GM19468 (cell line): Measurements from ENCODE around the gene ADORA2B.
"Not testable (repeated sequence)": the region's sequence is repeated elsewhere in the genome, so short reads cannot be mapped to it uniquely, and the experiment has no call there.

Source experiments
- ATAC-seq: cut with Tn5 transposase; IDR thresholded peaks from one replicate; pipeline ENCODE4 v1.9.1; 2021; ENCODE audit warnings: mild to moderate bottlenecking, moderate library complexity, moderate number of reproducible peaks; ENCODE audit not compliant: unreplicated experiment; ENCODE audit errors: extremely low read depth

ADORA2B gene

DNA sequence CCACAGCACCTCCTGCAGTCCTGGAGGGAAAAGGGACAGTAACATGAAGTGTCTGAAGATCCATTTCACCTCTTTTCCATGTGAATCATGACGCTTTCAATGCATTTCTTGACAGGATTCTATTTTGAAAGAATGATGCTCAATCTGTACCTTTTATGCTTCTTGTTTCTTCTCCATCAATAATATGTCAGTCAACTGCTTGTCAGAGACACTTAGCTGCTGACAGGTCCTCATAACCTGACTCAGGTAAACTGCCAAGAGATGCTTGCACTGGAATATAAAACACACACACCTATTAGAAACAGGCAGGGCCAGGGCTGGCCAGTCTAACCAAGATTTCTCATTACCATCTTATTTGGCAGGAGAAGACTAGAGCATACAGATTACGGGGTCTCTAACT lies 33.0 kb downstream of the ADORA2B start:
- ATAC-seq = no peak

DNA sequence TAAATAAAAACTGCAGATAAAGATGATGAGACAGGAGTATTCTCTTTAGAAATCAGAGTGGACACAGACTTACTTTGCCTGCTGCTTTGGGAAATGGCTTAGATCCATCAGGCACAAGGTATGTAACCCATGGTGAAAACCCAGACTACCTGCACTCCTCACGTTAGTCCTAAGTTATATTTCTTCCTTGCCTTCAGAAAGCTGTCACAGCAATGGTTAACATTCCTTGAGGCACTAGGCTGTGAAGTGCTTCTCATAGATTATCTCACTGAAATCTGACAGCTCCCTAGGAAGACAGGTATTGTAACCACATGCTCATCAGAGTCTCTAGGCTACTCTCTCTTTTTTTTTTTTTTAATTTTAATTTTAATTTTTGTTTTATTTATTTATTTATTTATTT lies 33.7 kb downstream of the ADORA2B start:
- ATAC-seq = no peak

DNA sequence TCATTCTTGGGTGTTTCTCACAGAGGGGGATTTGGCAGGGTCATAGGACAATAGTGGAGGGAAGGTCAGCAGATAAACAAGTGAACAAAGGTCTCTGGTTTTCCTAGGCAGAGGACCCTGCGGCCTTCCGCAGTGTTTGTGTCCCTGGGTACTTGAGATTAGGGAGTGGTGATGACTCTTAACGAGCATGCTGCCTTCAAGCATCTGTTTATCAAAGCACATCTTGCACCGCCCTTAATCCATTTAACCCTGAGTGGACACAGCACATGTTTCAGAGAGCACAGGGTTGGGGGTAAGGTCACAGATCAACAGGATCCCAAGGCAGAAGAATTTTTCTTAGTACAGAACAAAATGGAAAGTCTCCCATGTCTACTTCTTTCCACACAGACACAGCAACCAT lies 34.1 kb downstream of the ADORA2B start:
- not testable (repeated sequence) for ATAC-seq

DNA sequence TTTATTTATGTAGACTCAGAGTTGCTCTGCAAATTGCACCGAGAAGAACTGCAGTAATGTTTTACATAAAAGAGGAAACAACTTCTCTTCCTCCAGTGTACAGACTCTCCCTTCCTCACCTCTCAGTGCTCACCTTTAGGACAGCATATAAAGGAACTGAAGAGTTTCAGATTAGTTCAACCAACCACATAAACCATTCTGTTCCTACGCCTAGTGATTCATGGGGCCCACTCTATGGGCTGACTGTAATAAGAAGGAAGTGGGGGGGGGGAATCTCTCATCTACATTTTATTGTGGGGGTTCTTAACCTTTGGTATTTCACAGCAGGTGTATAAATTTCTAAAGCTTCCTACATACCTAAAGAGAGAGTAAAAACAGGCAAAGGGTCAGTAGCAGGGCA lies 36.3 kb downstream of the ADORA2B start:
- peak; percentile 70 for ATAC-seq

DNA sequence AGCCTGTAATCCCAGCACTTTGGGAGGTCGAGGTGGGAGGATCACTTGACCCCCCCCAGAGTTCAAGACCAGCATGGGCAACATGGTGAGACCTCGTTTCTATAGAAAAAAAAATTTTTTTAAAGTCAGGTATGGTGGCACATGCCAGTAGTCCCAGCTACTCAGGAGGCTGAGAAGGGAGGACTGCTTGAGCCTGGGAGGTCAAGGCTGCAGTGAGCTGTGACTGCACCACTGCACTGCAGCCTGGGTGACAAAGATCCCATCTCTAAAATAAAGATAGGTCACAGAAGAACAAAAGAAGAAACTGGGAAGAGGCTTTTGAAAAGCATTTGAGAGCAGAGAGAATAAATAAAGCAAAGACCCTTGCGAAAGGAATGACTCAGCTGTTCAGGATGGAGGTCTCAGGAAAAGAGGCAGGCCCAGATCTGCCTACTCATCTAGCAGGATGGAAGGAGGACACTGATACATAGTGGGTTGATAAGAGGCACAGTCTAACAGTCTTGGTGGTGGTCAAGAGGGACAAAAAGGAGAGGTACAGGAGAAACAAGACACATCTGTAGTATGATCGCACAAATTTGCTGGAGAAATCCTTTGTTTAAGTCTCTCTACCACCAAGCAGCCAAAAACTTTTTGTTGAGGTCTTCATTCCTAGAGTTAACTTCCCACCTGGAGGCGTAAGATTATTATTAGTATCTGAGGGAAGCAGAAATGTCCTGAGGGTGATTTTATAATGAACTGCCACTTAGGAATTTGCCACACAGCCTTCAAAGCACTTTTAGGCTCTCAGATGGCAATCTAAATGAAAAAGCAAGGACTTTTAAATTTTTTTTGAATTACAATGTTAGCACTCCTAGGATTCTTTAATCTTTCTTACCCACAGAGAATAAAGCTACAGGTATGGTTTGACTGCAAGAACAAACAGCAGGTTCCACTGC lies 37.0 kb downstream of the ADORA2B start:
- ATAC-seq = no peak

GRCh38 chr17:15996322-15996721 lies 51.4 kb downstream of the ADORA2B start:
- ATAC-seq = no peak

DNA sequence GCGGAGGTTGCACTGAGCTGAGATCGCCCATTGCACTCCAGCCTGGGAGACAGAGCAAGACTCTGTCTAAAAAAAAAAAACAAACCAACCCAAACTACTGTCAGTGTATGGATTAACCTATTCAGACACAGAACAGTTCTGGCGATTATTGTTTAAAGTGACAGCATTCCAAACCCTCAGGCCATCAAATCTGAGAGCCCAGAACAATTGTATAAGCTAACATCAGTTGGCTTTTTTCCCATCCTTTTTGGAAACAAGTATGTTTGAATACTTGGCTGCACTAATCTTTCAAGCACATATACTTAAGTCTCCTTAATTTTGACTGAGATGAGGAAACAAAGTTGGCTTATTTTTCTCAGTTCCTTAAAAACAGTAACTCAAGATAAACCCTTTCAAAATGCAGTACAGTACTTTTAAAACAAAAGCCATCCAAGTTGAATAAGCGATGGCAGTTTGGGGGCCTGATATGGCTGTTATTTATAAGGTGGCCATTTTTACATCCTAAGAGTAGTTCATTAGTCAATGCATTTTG lies 53.2 kb downstream of the ADORA2B start:
- no peak for ATAC-seq

DNA sequence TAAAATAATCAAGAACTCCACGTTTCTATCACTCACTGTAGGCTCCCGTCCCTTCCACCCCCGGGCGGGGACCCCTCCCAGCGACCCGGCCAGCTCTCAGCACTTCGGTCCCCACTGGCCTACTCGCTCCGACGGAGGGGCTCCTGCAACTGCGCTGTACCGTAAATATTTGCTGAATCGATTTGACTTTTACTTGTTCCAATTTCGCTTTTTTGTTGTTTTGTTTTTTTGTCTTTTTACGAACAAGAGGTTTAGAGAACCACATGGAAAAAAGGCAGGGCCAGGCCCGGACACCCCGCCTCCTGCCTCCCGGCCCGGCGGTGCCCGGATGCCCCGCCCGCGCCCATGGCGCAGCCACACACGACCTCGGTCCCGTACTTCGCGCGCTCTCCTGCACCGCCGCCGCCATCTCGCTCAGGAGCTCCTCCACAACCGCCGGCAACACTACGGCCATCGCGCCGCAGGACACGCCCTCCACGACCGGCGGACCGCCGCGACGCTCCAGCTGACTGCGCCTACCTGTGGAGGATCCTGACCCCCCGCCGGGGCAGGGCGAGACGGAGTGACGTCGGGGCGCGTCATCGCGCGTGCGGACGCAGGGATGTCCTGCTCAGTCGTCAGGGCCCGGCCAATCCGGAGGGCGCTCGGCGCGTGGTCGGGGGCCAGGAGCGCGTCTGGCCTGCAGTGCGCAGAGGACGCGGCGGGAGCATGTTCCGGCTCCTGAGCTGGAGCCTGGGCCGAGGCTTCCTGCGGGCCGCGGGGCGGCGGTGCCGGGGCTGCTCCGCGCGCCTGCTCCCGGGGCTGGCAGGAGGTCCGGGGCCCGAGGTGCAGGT lies 54.4 kb downstream of the ADORA2B start, which contains the start of the genes TTC19 and ZSWIM7:
Gene TTC19, plus strand, starts transcription at position 684 of the 833 bp plus-strand sequence. Its CDS starts 25 bp downstream, at position 709.
Gene ZSWIM7, minus strand, starts transcription at position 564 of the 833 bp plus-strand sequence. Its CDS starts 110 bp downstream, at position 454.
- peak; percentile 93 for ATAC-seq

- peak; percentile 11 for ATAC-seq
These were observed 55.3 kb downstream of the ADORA2B start for GRCh38 chr17:15999974-16000827.

DNA sequence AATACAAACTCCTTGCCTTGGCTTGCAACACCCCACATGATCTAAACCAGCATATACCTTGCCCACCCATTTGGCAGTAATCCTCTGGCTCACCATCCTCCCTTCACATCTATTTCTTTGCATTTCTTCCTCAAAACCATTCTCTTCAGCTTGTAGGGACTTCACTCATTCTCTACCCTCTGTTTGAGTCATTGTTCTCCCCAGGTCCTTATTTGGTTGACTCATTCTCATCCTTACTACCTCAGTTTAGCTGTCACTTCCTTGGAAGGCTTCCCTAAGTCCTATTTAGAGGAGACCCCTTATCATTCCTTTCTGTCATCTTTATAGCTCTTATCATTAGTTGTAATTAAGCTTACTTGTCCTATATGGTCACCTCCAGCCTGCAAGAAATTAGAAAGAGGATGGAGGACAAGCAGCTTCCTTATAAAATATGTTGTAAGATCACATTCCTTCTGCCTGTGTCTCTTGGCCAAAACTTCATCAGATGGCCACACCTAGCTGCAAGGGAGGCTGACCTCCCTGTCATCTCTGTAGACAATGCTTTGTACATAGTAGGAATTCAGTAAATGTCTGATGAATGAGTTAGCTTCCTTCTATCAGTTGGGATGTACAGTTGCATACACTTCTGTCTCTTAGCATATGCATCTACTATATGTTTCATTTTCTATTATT lies 56.4 kb downstream of the ADORA2B start:
- ATAC-seq = no peak

- ATAC-seq = no peak
These were observed 57.9 kb downstream of the ADORA2B start for GRCh38 chr17:16002708-16003260.

DNA sequence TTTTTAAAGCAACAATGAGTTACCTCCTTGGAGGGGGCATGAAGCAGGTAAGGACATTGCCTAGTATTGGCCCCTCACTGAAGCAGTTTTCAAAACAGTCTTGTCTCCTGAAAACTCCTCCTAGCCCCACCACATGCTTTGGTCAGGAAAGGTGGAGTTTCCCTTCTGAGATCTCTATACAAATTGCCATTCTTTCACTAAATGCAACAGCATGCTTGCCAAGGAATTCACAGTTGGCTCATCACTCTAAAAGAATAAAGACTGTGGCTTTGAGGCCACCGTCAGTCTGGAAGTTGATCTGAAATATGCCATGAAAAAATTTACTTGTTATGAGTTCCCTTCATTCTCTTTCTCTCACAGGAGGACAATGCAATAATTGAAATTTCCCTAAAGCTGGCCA lies 58.9 kb downstream of the ADORA2B start:
- ATAC-seq = no peak

DNA sequence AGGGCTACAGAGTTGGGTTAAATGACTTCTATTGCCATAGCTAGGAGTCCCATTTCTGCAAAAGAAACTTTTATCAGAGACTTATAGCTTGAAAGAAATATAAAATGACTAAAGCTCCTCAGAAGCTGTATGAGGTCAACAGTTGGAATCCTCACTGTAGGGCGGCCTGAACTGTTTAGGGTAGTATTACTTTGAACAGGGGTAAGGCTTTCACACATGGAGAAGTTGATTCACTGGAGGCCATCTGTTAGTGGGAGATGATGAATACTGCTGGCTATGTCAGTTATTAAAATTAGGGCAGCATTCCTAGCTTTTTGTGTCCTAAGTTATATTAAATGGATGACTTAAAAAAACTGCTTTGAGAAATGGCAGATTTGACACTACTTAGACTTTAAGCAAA lies 60.7 kb downstream of the ADORA2B start:
- ATAC-seq = no peak

- no peak for ATAC-seq
These were observed 62.5 kb downstream of the ADORA2B start for GRCh38 chr17:16007439-16007838.

DNA sequence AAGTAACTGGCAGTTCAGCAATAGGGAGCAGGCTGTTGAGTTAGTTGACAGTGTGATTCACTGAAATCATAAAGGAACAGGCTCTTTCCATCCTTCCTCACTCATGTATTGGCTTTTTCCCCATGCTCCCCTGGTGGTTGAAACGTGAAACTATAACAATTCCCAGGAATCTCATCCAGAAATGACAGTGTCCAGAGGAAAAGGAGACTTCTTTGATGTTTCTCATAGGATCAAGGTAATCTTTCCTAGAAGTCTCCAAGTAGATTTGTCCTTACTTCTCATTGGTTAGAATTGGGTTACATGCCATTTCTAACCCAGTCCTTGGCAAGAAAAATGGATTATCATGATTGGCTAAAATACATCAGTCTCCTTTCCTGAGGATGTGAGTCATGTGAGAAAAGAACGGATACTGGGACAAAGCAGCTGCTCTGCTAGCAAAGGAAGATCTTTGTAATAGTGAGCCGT lies 69.0 kb downstream of the ADORA2B start:
- ATAC-seq = no peak

- no peak for ATAC-seq
These were observed 74.4 kb downstream of the ADORA2B start for GRCh38 chr17:16019347-16019746.

- ATAC-seq = no peak
These were observed 79.0 kb downstream of the ADORA2B start for GRCh38 chr17:16023881-16024280.

DNA sequence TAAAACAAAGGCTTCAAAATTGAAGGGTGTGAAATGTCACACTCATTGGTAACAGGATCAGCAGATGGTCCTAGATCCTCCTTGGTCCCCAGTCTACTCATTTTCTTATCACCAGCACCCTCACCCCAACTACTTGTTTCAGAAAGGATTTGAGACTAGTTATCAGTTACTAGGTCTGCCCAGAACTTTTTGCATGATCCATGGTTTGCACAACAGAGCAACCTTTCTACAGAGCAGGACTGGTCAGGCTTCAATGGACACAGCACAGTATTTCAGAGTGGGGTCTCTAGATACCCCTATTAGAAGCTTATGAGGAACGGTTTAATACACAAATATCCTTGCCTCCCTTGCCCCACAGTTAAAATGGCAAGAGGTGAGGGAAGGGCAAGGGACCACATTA lies 80.3 kb downstream of the ADORA2B start:
- no peak for ATAC-seq
